Peyer's patch (tissue), 4 donors: ENCODE results near the gene RBM19. TPM values are rescaled to one million over a fixed set of nuclear protein-coding genes. Genes with fewer than 3 reads are reported as not detected.

ENCODE experiments used
- DNase-seq, 3 donors: peaks; one replicate each; pipeline ENCODE4 v3.0.0-alpha.2; 2017 to 2019
- H3K27ac ChIP-seq, 4 donors: fragments of 200-600 bp; sonication (generic); one replicate each; pipeline ENCODE4 v1.5.1; 2016 to 2019
- H3K27me3 ChIP-seq, 2 donors: fragments of 200-600 bp; sonication (generic); one replicate each; pipeline ENCODE4 v1.5.1; 2019
- H3K36me3 ChIP-seq, 3 donors: fragments of 200-600 bp; sonication (generic); one replicate each; pipeline ENCODE4 v1.5.1; 2016 to 2019
- H3K4me1 ChIP-seq, 4 donors: fragments of 200-600 bp; sonication (generic); one replicate each; pipeline ENCODE4 v1.5.1; 2016 to 2019
- H3K4me3 ChIP-seq, 4 donors: fragments of 200-600 bp; sonication (generic); 1 replicate in 3 of 4; 2 replicates in 1 of 4; pipeline ENCODE4 v1.5.1; 2016 to 2019; ENCODE audit warnings: mild to moderate bottlenecking in 1 of 4
- H3K9me3 ChIP-seq, 4 donors: fragments of 200-600 bp; sonication (generic); one replicate each; pipeline ENCODE4 v1.5.1; 2016 to 2019; ENCODE audit warnings: mild to moderate bottlenecking in 1 of 4
- CTCF ChIP-seq, 6 experiments: fragments of 450-650 bp in 4 of 6; fragments of 200-600 bp in 2 of 6; sonication (generic) in 1 of 6; IDR thresholded peaks; one replicate each; pipeline ENCODE4 v1.5.1; 2017 to 2019; ENCODE audit warnings: antibody characterized with exemption in 6 of 6, mild to moderate bottlenecking in 3 of 6, moderate library complexity in 1 of 6
- POLR2A ChIP-seq, 2 donors: fragments of 450-650 bp; IDR thresholded peaks; one replicate each; pipeline ENCODE4 v1.5.1; 2017; ENCODE audit warnings: antibody characterized with exemption in 2 of 2, mild to moderate bottlenecking in 2 of 2, moderate library complexity in 2 of 2
- total RNA-seq, 4 donors: library from RNA; depleted of rRNA; stranded (reverse); fragments of >200 nt; gene quantifications; one replicate each; pipeline ENCODE4 v1.1.0, GENCODE V29; 2016

RBM19 gene
- total RNA-seq, 4 donors from 2014 or later, result 20.7 to 178 (median 48.0) TPM

DNA sequence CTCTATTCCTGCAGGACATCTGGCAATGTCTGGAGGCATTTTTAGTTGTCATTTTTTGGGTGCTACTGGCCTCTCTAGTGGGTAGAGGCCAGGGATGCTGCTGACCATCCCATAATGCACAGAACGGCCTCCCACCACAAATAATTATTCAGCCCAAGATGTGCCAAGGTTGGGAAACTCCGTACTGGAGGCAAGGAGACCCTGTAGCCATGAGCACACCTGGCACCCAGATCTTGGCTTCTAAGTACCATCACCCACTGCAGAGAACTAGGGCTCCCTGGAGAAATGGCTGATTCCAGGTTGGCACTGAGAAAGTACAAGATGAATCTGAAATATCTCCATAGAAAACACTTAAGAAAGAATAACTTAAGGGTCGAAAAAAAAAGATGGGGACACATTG is 81.7 kb downstream of the RBM19 start:
- no peak for TF ChIP-seq POLR2A (IDR thresholded peaks at IDR 0.05)
- TF ChIP-seq CTCF (IDR thresholded peaks at IDR 0.05), result no peak
- no peak for DNase-seq
- H3K4me1 ChIP-seq, result no peaks in the 10 kb centered on the region
- no peaks in the 10 kb centered on the region for H3K9me3 ChIP-seq
- H3K27ac ChIP-seq, result no peak overlapping the region
- no peaks in the 10 kb centered on the region for H3K36me3 ChIP-seq
- no peak overlapping the region for H3K4me3 ChIP-seq
- no peaks in the 10 kb centered on the region for H3K27me3 ChIP-seq

GRCh38 chr12:113882690-113883089 is 83.4 kb downstream of the RBM19 start:
- no peaks in the 10 kb centered on the region for H3K27me3 ChIP-seq
- no peaks in the 10 kb centered on the region for H3K36me3 ChIP-seq
- H3K4me1 ChIP-seq, result no peaks in the 10 kb centered on the region
- DNase-seq, result no peak
- no peaks in the 10 kb centered on the region for H3K9me3 ChIP-seq
- H3K27ac ChIP-seq, result no peak overlapping the region
- no peak overlapping the region for H3K4me3 ChIP-seq
- no peak for TF ChIP-seq CTCF (IDR thresholded peaks at IDR 0.05)
- TF ChIP-seq POLR2A (IDR thresholded peaks at IDR 0.05), result no peak

GRCh38 chr12:113880988-113881962 is 84.8 kb downstream of the RBM19 start:
- Histone ChIP-seq H3K27ac (no peak overlapping the region), H3K36me3 (no peaks in the 10 kb centered on the region), H3K9me3 (no peaks in the 10 kb centered on the region), H3K4me3 (no peak overlapping the region), H3K27me3 (no peaks in the 10 kb centered on the region), H3K4me1 (no peaks in the 10 kb centered on the region)
- DNase-seq, result no peak
- TF ChIP-seq POLR2A (IDR thresholded peaks at IDR 0.05) (no peak), CTCF (IDR thresholded peaks at IDR 0.05) (no peak)

- H3K4me3 ChIP-seq, result no peak overlapping the region
- TF ChIP-seq POLR2A (IDR thresholded peaks at IDR 0.05) (no peak), CTCF (IDR thresholded peaks at IDR 0.05) (no peak)
- no peaks in the 10 kb centered on the region for H3K9me3 ChIP-seq
- no peaks in the 10 kb centered on the region for H3K27me3 ChIP-seq
- H3K4me1 ChIP-seq, result no peaks in the 10 kb centered on the region
- H3K36me3 ChIP-seq, result no peaks in the 10 kb centered on the region
- no peak for DNase-seq
- H3K27ac ChIP-seq, result no peak overlapping the region
Measured at GRCh38 chr12:113880326-113880725, 85.8 kb downstream of the RBM19 start.

DNA sequence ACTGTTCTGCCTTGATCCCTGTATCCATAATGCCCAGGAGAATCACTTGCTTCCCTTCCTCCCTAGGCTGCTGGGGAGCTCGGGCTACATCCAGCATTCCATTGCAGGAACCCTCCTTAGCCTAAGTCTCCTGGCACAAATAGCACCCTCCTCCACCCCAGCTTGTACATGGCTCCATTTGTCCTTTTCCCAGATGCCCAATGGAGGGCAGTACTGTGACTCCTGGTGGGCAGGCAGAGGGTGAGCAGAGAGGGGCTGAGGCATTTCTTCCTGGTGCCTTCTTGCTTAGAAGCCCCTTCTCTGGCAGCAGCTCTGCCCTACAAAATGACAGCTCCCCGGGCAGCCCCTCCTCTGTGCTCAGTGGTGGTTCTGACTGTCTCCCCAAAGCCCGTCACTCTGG is 86.5 kb downstream of the RBM19 start:
- H3K27ac ChIP-seq, result no peak overlapping the region
- TF ChIP-seq POLR2A (IDR thresholded peaks at IDR 0.05) (no peak), CTCF (IDR thresholded peaks at IDR 0.05) (no peak)
- no peaks in the 10 kb centered on the region for H3K4me1 ChIP-seq
- no peaks in the 10 kb centered on the region for H3K9me3 ChIP-seq
- no peak overlapping the region for H3K4me3 ChIP-seq
- H3K27me3 ChIP-seq, result no peaks in the 10 kb centered on the region
- no peak for DNase-seq
- H3K36me3 ChIP-seq, result peaks cover 0 to 5% (median 0%) of the 10 kb centered on the region in 3 donors
